LoVo (cell line): ENCODE measurements around the gene APOA1.

Source experiments
- DNase-seq: peaks from one replicate; pipeline ENCODE4 v3.0.0-alpha.2; 2016; ENCODE audit warnings: low spot score

APOA1 gene

GRCh38 chr11:116837231-116838091, at the start of gene APOA1:
TSS of gene APOA1 (minus strand) at chr11:116837622. CDS start at chr11:116837387, 235 bp downstream.
- DNase-seq: no peak

- no peak for DNase-seq
Measured at GRCh38 chr11:116885951-116886655, 48.7 kb upstream of the APOA1 start.

- DNase-seq: no peak
Measured at GRCh38 chr11:116882386-116882785, 45.0 kb upstream of the APOA1 start.

- DNase-seq: no peak
Measured at GRCh38 chr11:116881143-116881542, 43.7 kb upstream of the APOA1 start.

GRCh38 chr11:116879800-116880625, 42.6 kb upstream of the APOA1 start:
- peak; percentile 55 for DNase-seq

- DNase-seq: no peak
Measured at GRCh38 chr11:116876656-116877055, 39.2 kb upstream of the APOA1 start.

- no peak for DNase-seq
Measured at GRCh38 chr11:116875194-116875593, 37.8 kb upstream of the APOA1 start.

- no peak for DNase-seq
Measured at GRCh38 chr11:116874251-116874650, 36.8 kb upstream of the APOA1 start.

GRCh38 chr11:116873381-116873780, 36.0 kb upstream of the APOA1 start:
- no peak for DNase-seq

- peak; percentile 2 for DNase-seq
Measured at GRCh38 chr11:116871248-116871647, 33.8 kb upstream of the APOA1 start.

GRCh38 chr11:116870054-116870453, 32.6 kb upstream of the APOA1 start:
- DNase-seq: no peak

- no peak for DNase-seq
Measured at GRCh38 chr11:116869610-116870009, 32.2 kb upstream of the APOA1 start.

GRCh38 chr11:116868066-116868465, 30.6 kb upstream of the APOA1 start:
- DNase-seq: no peak

- no peak for DNase-seq
Measured at GRCh38 chr11:116867619-116868018, 30.2 kb upstream of the APOA1 start.

GRCh38 chr11:116866804-116867455, 29.5 kb upstream of the APOA1 start:
- DNase-seq: no peak

GRCh38 chr11:116865696-116866095, 28.3 kb upstream of the APOA1 start:
- no peak for DNase-seq

GRCh38 chr11:116864531-116864930, 27.1 kb upstream of the APOA1 start:
- DNase-seq: no peak

GRCh38 chr11:116862951-116863350, 25.5 kb upstream of the APOA1 start:
- no peak for DNase-seq

- DNase-seq: no peak
Measured at GRCh38 chr11:116862185-116862584, 24.8 kb upstream of the APOA1 start.

- DNase-seq: no peak
Measured at GRCh38 chr11:116861539-116861938, 24.1 kb upstream of the APOA1 start.

- no peak for DNase-seq
Measured at GRCh38 chr11:116860303-116860702, 22.9 kb upstream of the APOA1 start.

GRCh38 chr11:116859175-116859574, 21.8 kb upstream of the APOA1 start:
- DNase-seq: no peak
